CD4-positive, alpha-beta T cell treated with Interleukin-15 for 1 hour (primary cell): Measurements from ENCODE around the gene WLS.
"Not testable (repeated sequence)": the region's sequence is repeated elsewhere in the genome, so short reads cannot be mapped to it uniquely, and the experiment has no call there.

Experiments used
- DNase-seq: peaks from one replicate; pipeline ENCODE4 v3.0.0-alpha.2; 2020

WLS gene

GRCh38 chr1:68197461-68197860 lies 34.9 kb downstream of the WLS start:
- DNase-seq, result no peak

- DNase-seq, result no peak
These were observed 35.6 kb downstream of the WLS start for GRCh38 chr1:68196676-68197075.

GRCh38 chr1:68191717-68192116 lies 40.6 kb downstream of the WLS start:
- DNase-seq, result no peak

GRCh38 chr1:68188644-68189340 lies 43.5 kb downstream of the WLS start:
- no peak for DNase-seq

- no peak for DNase-seq
These were observed 44.2 kb downstream of the WLS start for GRCh38 chr1:68188060-68188538.

GRCh38 chr1:68185743-68186142 lies 46.6 kb downstream of the WLS start:
- no peak for DNase-seq

- no peak for DNase-seq
These were observed 48.4 kb downstream of the WLS start for GRCh38 chr1:68183895-68184294.

GRCh38 chr1:68181165-68181556 lies 51.2 kb downstream of the WLS start:
- no peak for DNase-seq

GRCh38 chr1:68180441-68181164 lies 51.7 kb downstream of the WLS start:
- DNase-seq, result no peak

- no peak for DNase-seq
These were observed 53.4 kb downstream of the WLS start for GRCh38 chr1:68178821-68179490.

GRCh38 chr1:68175621-68176398 lies 56.5 kb downstream of the WLS start:
- no peak for DNase-seq

- DNase-seq, result no peak
These were observed 57.6 kb downstream of the WLS start for GRCh38 chr1:68174738-68175113.

GRCh38 chr1:68173936-68174737 lies 58.2 kb downstream of the WLS start:
- no peak for DNase-seq

GRCh38 chr1:68173283-68173935 lies 58.9 kb downstream of the WLS start:
- DNase-seq, result no peak

- not testable (repeated sequence) for DNase-seq
These were observed 60.5 kb downstream of the WLS start for GRCh38 chr1:68171795-68172194.

GRCh38 chr1:68168545-68169171 lies 63.7 kb downstream of the WLS start:
- no peak for DNase-seq

- DNase-seq, result no peak
These were observed 65.1 kb downstream of the WLS start for GRCh38 chr1:68167211-68167610.

GRCh38 chr1:68166348-68166747 lies 66.0 kb downstream of the WLS start:
- no peak for DNase-seq

GRCh38 chr1:68165665-68166064 lies 66.7 kb downstream of the WLS start:
- DNase-seq, result no peak

- DNase-seq, result no peak
These were observed 67.4 kb downstream of the WLS start for GRCh38 chr1:68164918-68165317.

- no peak for DNase-seq
These were observed 69.1 kb downstream of the WLS start for GRCh38 chr1:68163220-68163619.
